Fibroblast of lung (primary cell): ENCODE measurements around the gene FAM241B.

ENCODE experiments used
- EZH2 ChIP-seq: IDR thresholded peaks from 2 replicates; pipeline ENCODE4 v1.5.1; 2012; ENCODE audit warnings: low read length, control low read depth, mild to moderate bottlenecking; ENCODE audit errors: missing control alignments
- TF ChIP-seq, protein P1 (sequence below), 2 donors: IDR thresholded peaks in 1 of 2; conservative IDR thresholded peaks in 1 of 2; 1 replicate in 1 of 2; 2 replicates in 1 of 2; pipeline ENCODE4 v1.5.1; 2011 to 2012; ENCODE audit warnings: low read length in 2 of 2, control low read depth in 1 of 2, inconsistent platforms in 1 of 2, low read depth in 1 of 2, mild to moderate bottlenecking in 1 of 2

GRCh38 chr10:69659241-69660038 is 29.4 kb downstream of the FAM241B start:
- TF ChIP-seq, protein P1, sequence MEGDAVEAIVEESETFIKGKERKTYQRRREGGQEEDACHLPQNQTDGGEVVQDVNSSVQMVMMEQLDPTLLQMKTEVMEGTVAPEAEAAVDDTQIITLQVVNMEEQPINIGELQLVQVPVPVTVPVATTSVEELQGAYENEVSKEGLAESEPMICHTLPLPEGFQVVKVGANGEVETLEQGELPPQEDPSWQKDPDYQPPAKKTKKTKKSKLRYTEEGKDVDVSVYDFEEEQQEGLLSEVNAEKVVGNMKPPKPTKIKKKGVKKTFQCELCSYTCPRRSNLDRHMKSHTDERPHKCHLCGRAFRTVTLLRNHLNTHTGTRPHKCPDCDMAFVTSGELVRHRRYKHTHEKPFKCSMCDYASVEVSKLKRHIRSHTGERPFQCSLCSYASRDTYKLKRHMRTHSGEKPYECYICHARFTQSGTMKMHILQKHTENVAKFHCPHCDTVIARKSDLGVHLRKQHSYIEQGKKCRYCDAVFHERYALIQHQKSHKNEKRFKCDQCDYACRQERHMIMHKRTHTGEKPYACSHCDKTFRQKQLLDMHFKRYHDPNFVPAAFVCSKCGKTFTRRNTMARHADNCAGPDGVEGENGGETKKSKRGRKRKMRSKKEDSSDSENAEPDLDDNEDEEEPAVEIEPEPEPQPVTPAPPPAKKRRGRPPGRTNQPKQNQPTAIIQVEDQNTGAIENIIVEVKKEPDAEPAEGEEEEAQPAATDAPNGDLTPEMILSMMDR (conservative IDR thresholded peaks at IDR 0.05 in 1 of 2, IDR thresholded peaks at IDR 0.05 in 1 of 2; ENCODE audit: low read depth in 1 of 2, low read length in 2 of 2): no peak
- TF ChIP-seq EZH2: no peak
